ENCODE results near the gene SSX2IP. TPM values are rescaled to one million over a fixed set of nuclear protein-coding genes. Genes with fewer than 3 reads are reported as not detected.
"Not testable (repeated sequence)": the region's sequence is repeated elsewhere in the genome, so short reads cannot be mapped to it uniquely, and the experiment has no call there.

Gene SSX2IP
- total RNA-seq, 1 experiment from 2014 or later = 20.7 TPM

DNA sequence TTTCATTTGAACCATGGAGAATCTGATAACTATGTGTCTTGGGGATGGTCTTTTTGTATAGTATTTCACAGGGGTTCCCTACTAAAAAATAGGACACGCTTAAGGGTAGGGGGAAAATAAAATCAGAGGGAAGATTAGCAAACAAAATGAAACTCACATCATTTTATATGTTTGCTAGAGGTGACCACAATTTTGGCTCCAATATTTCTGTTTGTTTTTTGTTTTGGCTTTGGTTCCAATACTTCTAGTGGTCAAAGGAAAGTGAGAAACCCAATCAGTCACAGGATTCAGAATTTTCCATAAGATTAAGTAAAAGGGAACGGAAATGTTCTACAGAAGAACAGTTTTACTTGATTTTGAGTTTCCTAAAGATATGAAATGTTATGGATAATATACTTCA, 42.3 kb upstream of the SSX2IP start:
- H3K9me3 ChIP-seq (ENCODE audit: insufficient read depth, low read depth) = no peaks in the 10 kb centered on the region; the same call in 1 of the 2 replicates
- no peaks in the 10 kb centered on the region for H3K4me1 ChIP-seq (replicated peaks; ENCODE audit: insufficient read depth)
- BruUV-seq (replicated peaks) = no TSS peak
- H3K27ac ChIP-seq = no peak overlapping the region
- TF ChIP-seq, protein P1, sequence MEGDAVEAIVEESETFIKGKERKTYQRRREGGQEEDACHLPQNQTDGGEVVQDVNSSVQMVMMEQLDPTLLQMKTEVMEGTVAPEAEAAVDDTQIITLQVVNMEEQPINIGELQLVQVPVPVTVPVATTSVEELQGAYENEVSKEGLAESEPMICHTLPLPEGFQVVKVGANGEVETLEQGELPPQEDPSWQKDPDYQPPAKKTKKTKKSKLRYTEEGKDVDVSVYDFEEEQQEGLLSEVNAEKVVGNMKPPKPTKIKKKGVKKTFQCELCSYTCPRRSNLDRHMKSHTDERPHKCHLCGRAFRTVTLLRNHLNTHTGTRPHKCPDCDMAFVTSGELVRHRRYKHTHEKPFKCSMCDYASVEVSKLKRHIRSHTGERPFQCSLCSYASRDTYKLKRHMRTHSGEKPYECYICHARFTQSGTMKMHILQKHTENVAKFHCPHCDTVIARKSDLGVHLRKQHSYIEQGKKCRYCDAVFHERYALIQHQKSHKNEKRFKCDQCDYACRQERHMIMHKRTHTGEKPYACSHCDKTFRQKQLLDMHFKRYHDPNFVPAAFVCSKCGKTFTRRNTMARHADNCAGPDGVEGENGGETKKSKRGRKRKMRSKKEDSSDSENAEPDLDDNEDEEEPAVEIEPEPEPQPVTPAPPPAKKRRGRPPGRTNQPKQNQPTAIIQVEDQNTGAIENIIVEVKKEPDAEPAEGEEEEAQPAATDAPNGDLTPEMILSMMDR (conservative IDR thresholded peaks at IDR 0.05) = no peak
- TF ChIP-seq EZH2 (IDR thresholded peaks at IDR 0.05; ENCODE audit: low read depth) = no peak
- no peaks in the 10 kb centered on the region for H3K27me3 ChIP-seq (ENCODE audit: insufficient read depth, low read depth)
- no peaks in the 10 kb centered on the region for H4K20me1 ChIP-seq (ENCODE audit: insufficient read depth)
- no peak overlapping the region for H3K4me2 ChIP-seq
- H3K79me2 ChIP-seq (ENCODE audit: low read depth) = no peaks in the 10 kb centered on the region
- no peaks in the 10 kb centered on the region for H3K9me2 ChIP-seq (ENCODE audit: insufficient read depth)
- H3K36me3 ChIP-seq (ENCODE audit: low read depth) = no peaks in the 10 kb centered on the region
- CTCF ChIA-PET = no interaction called here
- no peaks in the 10 kb centered on the region for H3F3A ChIP-seq (ENCODE audit: insufficient read depth, low read depth)
- POLR2A ChIA-PET (ENCODE audit: unreplicated experiment) = no interaction called here
- no peak for DNase-seq
- intact Hi-C loops (cut with micrococcal nuclease; ENCODE audit: unreplicated experiment) = no loop called here
- H3K4me3 ChIP-seq = no peak overlapping the region
- H2AFZ ChIP-seq = no peak overlapping the region

DNA sequence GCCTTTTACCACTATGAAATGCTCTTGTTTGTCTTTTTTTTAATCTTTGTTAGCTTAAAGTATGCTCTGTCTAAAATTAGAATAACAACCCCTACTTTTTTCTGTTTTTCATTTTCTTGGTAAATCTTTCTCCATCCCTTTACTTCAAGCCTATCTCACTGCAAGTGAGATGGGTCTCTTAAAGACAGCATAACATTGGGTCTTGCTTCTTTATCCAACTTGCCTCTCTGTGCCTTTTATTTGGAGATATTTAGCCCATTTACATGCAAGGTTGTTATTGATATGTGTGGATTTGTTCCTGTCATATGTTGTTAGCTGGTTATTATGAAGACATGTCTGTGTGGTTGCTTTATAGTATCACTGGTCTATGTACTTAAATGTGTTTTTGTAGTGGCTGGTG, 41.3 kb upstream of the SSX2IP start:
- no peaks in the 10 kb centered on the region; the same call in 1 of the 2 replicates for H3K9me3 ChIP-seq (ENCODE audit: insufficient read depth, low read depth)

DNA sequence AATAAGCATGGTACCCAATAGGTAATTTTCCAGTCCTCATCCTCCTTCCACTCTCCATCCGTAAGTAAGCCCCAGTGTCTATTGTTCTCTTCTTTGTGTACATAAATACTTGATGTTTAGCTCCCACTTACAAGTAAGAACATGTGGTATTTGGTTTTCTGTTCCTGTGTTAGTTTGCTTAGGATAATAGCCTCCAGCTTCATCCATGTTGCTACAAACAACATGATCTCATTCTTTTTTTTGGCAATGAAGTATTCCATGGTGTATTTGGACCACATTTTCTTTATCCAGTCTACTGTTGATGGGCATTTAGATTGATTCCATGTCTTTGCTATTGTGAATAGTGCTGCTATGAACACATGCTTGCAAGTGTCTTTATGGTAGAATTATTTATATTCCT, 37.5 kb upstream of the SSX2IP start:
- DNase-seq; H3K4me2 ChIP-seq; H3K9me2 ChIP-seq (ENCODE audit: insufficient read depth); CTCF ChIA-PET; BruUV-seq (replicated peaks); H3K9me3 ChIP-seq (ENCODE audit: insufficient read depth, low read depth); POLR2A ChIA-PET (ENCODE audit: unreplicated experiment); H3K27ac ChIP-seq; H2AFZ ChIP-seq; H4K20me1 ChIP-seq (ENCODE audit: insufficient read depth); H3K4me3 ChIP-seq; H3K36me3 ChIP-seq (ENCODE audit: low read depth); intact Hi-C loops (cut with micrococcal nuclease; ENCODE audit: unreplicated experiment); H3F3A ChIP-seq (ENCODE audit: insufficient read depth, low read depth); H3K27me3 ChIP-seq (ENCODE audit: insufficient read depth, low read depth); H3K4me1 ChIP-seq (replicated peaks; ENCODE audit: insufficient read depth); H3K79me2 ChIP-seq (ENCODE audit: low read depth): not testable (repeated sequence)

More for the DNA sequence above, 41.3 kb upstream of the SSX2IP start:
- Histone ChIP-seq H3K4me2 (no peak overlapping the region), H3F3A (ENCODE audit: insufficient read depth, low read depth) (no peaks in the 10 kb centered on the region), H3K79me2 (ENCODE audit: low read depth) (no peaks in the 10 kb centered on the region), H4K20me1 (ENCODE audit: insufficient read depth) (no peaks in the 10 kb centered on the region), H3K27me3 (ENCODE audit: insufficient read depth, low read depth) (no peaks in the 10 kb centered on the region), H3K27ac (no peak overlapping the region), H3K4me3 (no peak overlapping the region), H3K36me3 (ENCODE audit: low read depth) (no peaks in the 10 kb centered on the region), H3K4me1 (replicated peaks; ENCODE audit: insufficient read depth) (no peaks in the 10 kb centered on the region), H3K9me2 (ENCODE audit: insufficient read depth) (no peaks in the 10 kb centered on the region), H2AFZ (no peak overlapping the region)
- no peak for DNase-seq
- ChIA-PET CTCF (no interaction called here), POLR2A (ENCODE audit: unreplicated experiment) (interaction anchor here (0.8 kb wide), 1 partner anchor 40 kb away, joined by 7 read pairs; no protein-coding TSS in a partner anchor)
- intact Hi-C loops (cut with micrococcal nuclease; ENCODE audit: unreplicated experiment) = no loop called here
- TF ChIP-seq, protein P1 (conservative IDR thresholded peaks at IDR 0.05) = no peak
- TF ChIP-seq EZH2 (IDR thresholded peaks at IDR 0.05; ENCODE audit: low read depth) = no peak
- no TSS peak for BruUV-seq (replicated peaks)

Data from PC-9 (cell line).